Karpas-422 (cell line): Measurements from ENCODE around the gene DCLK2. TPM values are rescaled to one million over a fixed set of nuclear protein-coding genes. Genes with fewer than 3 reads are reported as not detected.

Experiments used
- small RNA-seq: library from RNA; depleted of rRNA; stranded (forward); fragments of <200 nt; gene quantifications from one replicate; pipeline ENCODE3, GENCODE V24; 2014
- total RNA-seq: library from RNA; depleted of rRNA; stranded (reverse); fragments of >200 nt; shearing (Covaris generic); gene quantifications from 2 replicates; pipeline ENCODE4 v1.2.3, GENCODE V29; 2014; ENCODE audit warnings: low replicate concordance

The DCLK2 gene
- total RNA-seq, 1 experiment from 2014 or later, result not detected

Small RNA genes within 50 kb of the gene (small RNA-seq; reads per million reads assigned to genes)
- not detected for gene RNU7-194P
